Muscle of arm (tissue), 14 donors: ENCODE results near the gene TOPORS. TPM values are rescaled to one million over a fixed set of nuclear protein-coding genes. Genes with fewer than 3 reads are reported as not detected.
A peak's percentile ranks its signal among the peaks of the same experiment; 100 is the strongest.
"Not testable (repeated sequence)": the region's sequence is repeated elsewhere in the genome, so short reads cannot be mapped to it uniquely, and the experiment has no call there.

ENCODE experiments used
- DNase-seq: peaks from one replicate; pipeline ENCODE4 v3.0.0-alpha.2; 2013
- long read RNA-seq, 11 donors: transcript quantifications; one replicate each; lab custom pipeline, GENCODE V29; 2026
- polyA plus RNA-seq, 12 donors: library from polyadenylated mRNA; unstranded; fragments of 120-200 nt; gene quantifications; one replicate each; pipeline ENCODE4 v1.2.1, GENCODE V29; 2013; ENCODE audit not compliant: insufficient read length in 12 of 12

Gene TOPORS
- polyA plus RNA-seq: 10 to 100 TPM in 11 of 12 donors, not detected in 1; 17.4 to 28.3 (median 21.2) TPM
- long read RNA-seq, donor 1, full-length matches to known transcripts: 3 of 3 reads
- long read RNA-seq, donor 1, partial matches to known transcripts: 0 of 3 reads
- long read RNA-seq, donor 1, other reads (novel, unspliced or antisense): 0 of 3 reads
- long read RNA-seq, donor 2, full-length matches to known transcripts: 6 of 6 reads
- long read RNA-seq, donor 2, partial matches to known transcripts: 0 of 6 reads
- long read RNA-seq, donor 2, other reads (novel, unspliced or antisense): 0 of 6 reads
- long read RNA-seq, donor 3, full-length matches to known transcripts: 3 of 3 reads
- long read RNA-seq, donor 3, partial matches to known transcripts: 0 of 3 reads
- long read RNA-seq, donor 3, other reads (novel, unspliced or antisense): 0 of 3 reads
- long read RNA-seq, donor 4, full-length matches to known transcripts: 3 of 3 reads
- long read RNA-seq, donor 4, partial matches to known transcripts: 0 of 3 reads
- long read RNA-seq, donor 4, other reads (novel, unspliced or antisense): 0 of 3 reads
- long read RNA-seq, donor 5: 0 reads
- long read RNA-seq, donor 6, full-length matches to known transcripts: 8 of 8 reads
- long read RNA-seq, donor 6, partial matches to known transcripts: 0 of 8 reads
- long read RNA-seq, donor 6, other reads (novel, unspliced or antisense): 0 of 8 reads
- long read RNA-seq, donor 7, full-length matches to known transcripts: 1 of 1 reads
- long read RNA-seq, donor 7, partial matches to known transcripts: 0 of 1 reads
- long read RNA-seq, donor 7, other reads (novel, unspliced or antisense): 0 of 1 reads
- long read RNA-seq, donor 8, full-length matches to known transcripts: 8 of 8 reads
- long read RNA-seq, donor 8, partial matches to known transcripts: 0 of 8 reads
- long read RNA-seq, donor 8, other reads (novel, unspliced or antisense): 0 of 8 reads
- long read RNA-seq, donor 9, full-length matches to known transcripts: 6 of 6 reads
- long read RNA-seq, donor 9, partial matches to known transcripts: 0 of 6 reads
- long read RNA-seq, donor 9, other reads (novel, unspliced or antisense): 0 of 6 reads
- long read RNA-seq, donor 10, full-length matches to known transcripts: 5 of 5 reads
- long read RNA-seq, donor 10, partial matches to known transcripts: 0 of 5 reads
- long read RNA-seq, donor 10, other reads (novel, unspliced or antisense): 0 of 5 reads
- long read RNA-seq, donor 11, full-length matches to known transcripts: 12 of 18 reads
- long read RNA-seq, donor 11, partial matches to known transcripts: 6 of 18 reads
- long read RNA-seq, donor 11, other reads (novel, unspliced or antisense): 0 of 18 reads

- DNase-seq: peak; percentile 96
These were observed at the start of gene TOPORS, which contains the start of gene SMIM27 for GRCh38 chr9:32552172-32552872. TSS of gene TOPORS (minus strand) at chr9:32552586. CDS start at chr9:32552436, 150 bp downstream. TSS of gene SMIM27 (plus strand) at chr9:32552327. CDS start at chr9:32552435, 108 bp downstream.

- DNase-seq: not testable (repeated sequence)
These were observed 46.6 kb upstream of the TOPORS start for GRCh38 chr9:32599021-32599420.

- no peak for DNase-seq
These were observed 44.5 kb upstream of the TOPORS start for GRCh38 chr9:32596936-32597335.

GRCh38 chr9:32596096-32596865, 43.9 kb upstream of the TOPORS start:
- no peak for DNase-seq

GRCh38 chr9:32590898-32591297, 38.5 kb upstream of the TOPORS start:
- no peak for DNase-seq

- no peak for DNase-seq
These were observed 38.1 kb upstream of the TOPORS start for GRCh38 chr9:32590476-32590875.

- DNase-seq: peak; percentile 64
These were observed 36.8 kb upstream of the TOPORS start for GRCh38 chr9:32589083-32589723.

GRCh38 chr9:32587901-32588300, 35.5 kb upstream of the TOPORS start:
- DNase-seq: no peak

- no peak for DNase-seq
These were observed 32.4 kb upstream of the TOPORS start for GRCh38 chr9:32584784-32585183.

GRCh38 chr9:32581512-32582143, 29.2 kb upstream of the TOPORS start:
- DNase-seq: peak; percentile 46

GRCh38 chr9:32580631-32581300, 28.4 kb upstream of the TOPORS start:
- DNase-seq: no peak

GRCh38 chr9:32579706-32580331, 27.4 kb upstream of the TOPORS start:
- DNase-seq: peak; percentile 58

GRCh38 chr9:32578976-32579375, 26.6 kb upstream of the TOPORS start:
- no peak for DNase-seq

GRCh38 chr9:32577316-32577715, 24.9 kb upstream of the TOPORS start:
- DNase-seq: no peak

- no peak for DNase-seq
These were observed 22.5 kb upstream of the TOPORS start for GRCh38 chr9:32574858-32575257.

GRCh38 chr9:32573821-32574220, 21.4 kb upstream of the TOPORS start:
- DNase-seq: no peak

GRCh38 chr9:32572900-32573523, 20.6 kb upstream of the TOPORS start, which contains the start of gene NDUFB6:
TSS of gene NDUFB6 (minus strand) at chr9:32573159. CDS start at chr9:32573060, 99 bp downstream.
- peak; percentile 96 for DNase-seq
